GM21423 (cell line): ENCODE data around the gene VBP1.
"Not testable (repeated sequence)": the region's sequence is repeated elsewhere in the genome, so short reads cannot be mapped to it uniquely, and the experiment has no call there.

ENCODE experiments used
- ATAC-seq: cut with Tn5 transposase; IDR thresholded peaks from one replicate; pipeline ENCODE4 v1.9.1; 2021; ENCODE audit warnings: mild to moderate bottlenecking, moderate library complexity; ENCODE audit not compliant: unreplicated experiment

VBP1 gene

DNA sequence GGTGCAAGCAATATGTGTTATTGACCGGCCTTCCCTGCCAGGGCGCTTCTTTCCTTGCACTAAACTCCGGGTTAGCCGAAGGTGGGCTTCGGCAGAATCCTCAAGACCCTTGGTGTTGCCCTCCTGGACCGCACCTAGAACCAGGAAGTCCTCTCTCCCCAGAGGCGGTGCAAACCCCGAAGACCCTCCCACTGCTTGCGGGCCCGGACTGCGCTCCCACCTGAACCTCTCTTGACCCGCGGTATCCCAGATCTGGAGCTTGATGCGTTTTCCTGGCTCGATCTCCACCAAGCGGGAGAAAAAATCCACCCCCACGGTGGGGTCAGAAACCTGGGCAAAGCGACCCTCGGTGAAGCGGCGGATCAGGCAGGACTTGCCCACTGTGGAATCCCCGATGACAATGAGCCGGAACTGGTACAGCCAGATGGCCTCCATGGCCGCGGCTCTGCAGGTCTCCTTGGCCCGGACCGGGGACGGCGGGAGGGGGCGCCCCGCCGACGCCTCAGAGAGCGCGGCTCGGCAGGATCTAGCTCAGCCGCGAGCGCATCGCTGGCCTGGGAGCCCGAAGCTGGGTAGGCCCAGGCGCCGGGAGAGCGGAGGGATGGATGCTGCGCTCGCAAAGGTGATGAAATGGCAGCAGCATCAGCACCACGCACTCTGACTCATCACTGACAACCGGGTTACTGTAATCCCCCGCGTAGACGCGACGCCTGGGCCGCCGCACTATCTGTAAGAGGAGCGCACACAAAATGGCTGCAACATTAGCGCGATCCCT is 47.8 kb downstream of the VBP1 start, which contains the start of gene RAB39B:
Gene RAB39B, minus strand, starts transcription at position 638 of the 775 bp plus-strand sequence. Its CDS starts 203 bp downstream, at position 435.
- peak; percentile 87 for ATAC-seq

DNA sequence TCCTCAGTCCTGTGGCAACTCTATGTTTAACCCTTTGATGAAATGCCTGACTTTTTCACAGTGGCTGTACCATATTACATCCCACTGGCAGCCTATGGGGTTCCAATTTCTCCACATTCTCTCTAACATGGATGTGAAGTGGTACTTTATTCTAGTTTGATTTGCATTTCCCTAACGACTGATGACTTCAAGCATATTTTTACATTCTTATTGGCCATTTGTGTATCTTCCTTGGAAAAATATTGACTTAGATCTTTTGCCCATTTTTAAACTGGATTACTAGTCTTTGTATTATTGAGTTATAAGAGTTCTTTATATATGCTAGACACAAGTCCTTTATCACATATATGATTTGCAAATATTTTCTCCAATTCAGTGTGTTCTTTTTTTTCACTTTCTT is 50.2 kb downstream of the VBP1 start:
- ATAC-seq, result no peak

DNA sequence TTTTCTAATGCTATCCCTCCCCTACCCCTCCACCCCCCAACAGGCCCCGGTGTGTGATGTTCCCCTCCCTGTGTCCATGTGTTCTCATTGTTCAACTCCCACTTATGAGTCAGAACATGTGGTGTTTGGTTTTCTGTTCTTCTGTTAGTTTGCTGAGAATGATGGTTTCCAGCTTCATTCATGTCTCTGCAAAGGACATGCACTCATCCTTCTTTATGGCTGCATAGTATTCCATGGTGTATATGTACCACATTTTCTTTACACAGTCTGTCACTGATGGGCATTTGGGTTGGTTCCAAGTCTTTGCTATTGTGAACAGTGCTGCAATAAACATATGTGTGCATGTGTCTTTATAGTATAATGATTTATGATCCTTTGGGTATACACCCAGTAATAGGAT is 51.7 kb downstream of the VBP1 start:
- not testable (repeated sequence) for ATAC-seq

DNA sequence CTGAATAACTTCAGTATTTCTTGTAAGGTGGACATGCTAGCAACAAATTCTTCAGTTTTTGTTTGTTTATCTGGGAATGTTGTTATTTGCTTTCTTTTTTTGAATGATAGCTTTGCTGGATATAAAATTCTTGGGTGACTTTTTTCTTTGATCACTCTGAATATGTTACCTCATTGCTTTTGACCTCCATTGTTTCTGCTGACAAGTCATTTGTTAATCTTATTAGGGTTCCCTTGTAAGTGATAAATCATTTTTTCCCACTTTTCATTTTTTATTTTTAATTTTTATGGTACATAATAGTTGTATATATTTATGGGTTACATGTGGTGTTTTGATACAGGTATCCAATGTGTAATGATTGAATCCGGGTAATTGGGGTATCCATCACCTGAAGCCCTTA is 54.7 kb downstream of the VBP1 start:
- no peak for ATAC-seq

DNA sequence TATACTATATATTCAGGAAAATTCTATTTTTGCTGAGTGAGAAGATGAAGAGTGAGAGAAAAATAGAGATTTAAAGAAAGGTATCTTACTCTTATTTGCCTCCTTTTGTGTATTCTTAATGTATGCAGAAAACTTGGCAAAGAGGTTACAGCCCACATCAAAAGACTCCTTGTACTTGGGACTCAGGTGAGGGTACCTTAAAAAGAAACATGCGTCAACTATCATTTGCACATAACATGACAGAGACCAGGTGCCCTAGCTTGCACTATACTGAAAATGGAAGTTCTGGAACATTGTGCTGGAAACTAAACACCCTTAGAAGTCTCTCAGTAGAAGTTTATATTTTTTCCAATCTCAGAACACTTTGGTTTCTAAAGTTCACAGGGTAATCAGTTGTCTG is 63.6 kb downstream of the VBP1 start:
- ATAC-seq, result no peak
